Osteoblast (primary cell): ENCODE data around the gene F7. TPM values are rescaled to one million over a fixed set of nuclear protein-coding genes. Genes with fewer than 3 reads are reported as not detected.

Experiments
- DNase-seq: peaks from one replicate; pipeline ENCODE4 v3.0.0; 2011; ENCODE audit warnings: low spot score, mixed read lengths; ENCODE audit not compliant: insufficient read length; ENCODE audit errors: missing footprints
- H2AFZ ChIP-seq: 2 replicates; pipeline ENCODE4 v1.6.0; 2011; ENCODE audit warnings: mild to moderate bottlenecking, low read length
- H3K27ac ChIP-seq: 2 replicates; pipeline ENCODE4 v1.5.1; 2011; ENCODE audit warnings: mild to moderate bottlenecking, low read depth, low read length, moderate library complexity
- H3K27me3 ChIP-seq: 2 replicates; pipeline ENCODE4 v1.6.0; 2012; ENCODE audit warnings: mild to moderate bottlenecking, control low read depth, inconsistent platforms, low read length, moderate library complexity; ENCODE audit not compliant: insufficient read depth
- H3K36me3 ChIP-seq: 2 replicates; pipeline ENCODE4 v1.5.1; 2011; ENCODE audit warnings: mild to moderate bottlenecking, low read length, control low read depth, moderate library complexity; ENCODE audit not compliant: insufficient read depth
- H3K4me1 ChIP-seq: 2 replicates; pipeline ENCODE4 v1.5.1; 2011; ENCODE audit warnings: mild to moderate bottlenecking, low read length, control low read depth, moderate library complexity; ENCODE audit not compliant: insufficient read depth
- H3K4me2 ChIP-seq: 2 replicates; pipeline ENCODE4 v1.6.0; 2011; ENCODE audit warnings: mild to moderate bottlenecking, low read length; ENCODE audit not compliant: insufficient read depth
- H3K4me3 ChIP-seq: fragments of 200-600 bp; sonication (generic); 3 replicates; pipeline ENCODE4 v1.5.1; 2012; ENCODE audit warnings: mild to moderate bottlenecking, low read length, inconsistent platforms; ENCODE audit not compliant: insufficient read depth
- H3K79me2 ChIP-seq: 2 replicates; pipeline ENCODE4 v1.6.0; 2012; ENCODE audit warnings: mild to moderate bottlenecking, low read length, control low read depth, inconsistent platforms; ENCODE audit not compliant: insufficient read depth
- H3K9me3 ChIP-seq: 2 replicates; pipeline ENCODE4 v1.5.1; 2011; ENCODE audit warnings: low read depth, low read length, control low read depth
- H4K20me1 ChIP-seq: 2 replicates; pipeline ENCODE4 v1.6.0; 2012; ENCODE audit warnings: mild to moderate bottlenecking, low read length, control low read depth; ENCODE audit not compliant: insufficient read depth
- CTCF ChIP-seq: IDR thresholded peaks from 2 replicates; pipeline ENCODE4 v1.5.1; 2011; ENCODE audit warnings: mild to moderate bottlenecking, low read depth, low read length, moderate library complexity; ENCODE audit errors: extremely low read depth
- total RNA-seq: library from RNA; depleted of rRNA; stranded (reverse); fragments of >200 nt; gene quantifications from 2 replicates; pipeline ENCODE4 v1.2.3, GENCODE V29; 2012

F7 gene
- total RNA-seq, 1 donor, result under 0.01 TPM

GRCh38 chr13:113096052-113096744 is 9.4 kb upstream of the F7 start:
- Histone ChIP-seq H3K4me3 (no peak overlapping the region), H3K9me3 (no peaks in the 10 kb centered on the region), H3K79me2 (no peaks in the 10 kb centered on the region), H3K4me2 (no peak overlapping the region), H3K27ac (no peak overlapping the region), H2AFZ (no peak overlapping the region), H3K4me1 (no peaks in the 10 kb centered on the region), H3K36me3 (no peaks in the 10 kb centered on the region), H4K20me1 (no peaks in the 10 kb centered on the region), H3K27me3 (peaks cover 18% of the 10 kb centered on the region)
- TF ChIP-seq CTCF, result no peak
- no peak for DNase-seq

DNA sequence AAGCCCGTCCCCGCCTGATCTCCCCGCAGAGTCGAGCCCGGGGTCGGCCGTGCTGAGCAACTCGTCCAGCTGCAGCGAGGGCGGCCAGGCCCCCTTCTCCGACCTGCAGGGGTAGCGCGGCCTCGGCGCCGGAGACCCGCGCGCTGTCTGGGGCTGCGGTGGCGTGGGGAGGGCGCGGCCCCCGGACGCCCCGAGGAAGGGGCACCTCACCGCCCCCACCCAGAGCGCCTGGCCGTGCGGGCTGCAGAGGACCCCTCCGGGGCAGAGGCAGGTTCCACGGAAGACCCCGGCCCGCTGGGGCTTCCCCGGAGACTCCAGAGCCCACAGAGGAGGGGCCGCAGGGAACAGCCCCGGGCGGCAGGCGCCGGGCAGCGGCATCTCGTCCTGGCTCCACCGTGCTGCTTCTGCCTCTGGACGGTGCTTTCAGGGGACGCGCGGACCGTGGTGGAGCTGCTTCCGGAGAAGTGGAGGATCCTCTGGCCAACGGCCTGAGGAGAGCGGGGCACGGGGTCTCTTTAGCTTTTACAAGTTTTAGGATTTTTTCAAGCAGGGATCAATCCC is 8.8 kb upstream of the F7 start:
- no peaks in the 10 kb centered on the region for H3K36me3 ChIP-seq
- TF ChIP-seq CTCF, result no peak
- DNase-seq, result no peak
- no peak overlapping the region for H3K4me2 ChIP-seq
- H3K4me3 ChIP-seq, result no peak overlapping the region
- no peak overlapping the region for H2AFZ ChIP-seq
- H3K79me2 ChIP-seq, result no peaks in the 10 kb centered on the region
- H3K27me3 ChIP-seq, result peaks cover 20% of the 10 kb centered on the region
- H3K27ac ChIP-seq, result no peak overlapping the region
- H4K20me1 ChIP-seq, result no peaks in the 10 kb centered on the region
- no peaks in the 10 kb centered on the region for H3K9me3 ChIP-seq
- H3K4me1 ChIP-seq, result no peaks in the 10 kb centered on the region

- Histone ChIP-seq H3K4me3 (no peak overlapping the region), H3K36me3 (no peaks in the 10 kb centered on the region), H3K79me2 (no peaks in the 10 kb centered on the region), H3K27ac (no peak overlapping the region), H3K4me2 (no peak overlapping the region), H3K4me1 (no peaks in the 10 kb centered on the region), H4K20me1 (no peaks in the 10 kb centered on the region), H3K9me3 (no peaks in the 10 kb centered on the region), H2AFZ (no peak overlapping the region), H3K27me3 (peaks cover 21% of the 10 kb centered on the region)
- DNase-seq, result no peak
- TF ChIP-seq CTCF, result no peak
These were observed 7.9 kb upstream of the F7 start for GRCh38 chr13:113097651-113098050.

DNA sequence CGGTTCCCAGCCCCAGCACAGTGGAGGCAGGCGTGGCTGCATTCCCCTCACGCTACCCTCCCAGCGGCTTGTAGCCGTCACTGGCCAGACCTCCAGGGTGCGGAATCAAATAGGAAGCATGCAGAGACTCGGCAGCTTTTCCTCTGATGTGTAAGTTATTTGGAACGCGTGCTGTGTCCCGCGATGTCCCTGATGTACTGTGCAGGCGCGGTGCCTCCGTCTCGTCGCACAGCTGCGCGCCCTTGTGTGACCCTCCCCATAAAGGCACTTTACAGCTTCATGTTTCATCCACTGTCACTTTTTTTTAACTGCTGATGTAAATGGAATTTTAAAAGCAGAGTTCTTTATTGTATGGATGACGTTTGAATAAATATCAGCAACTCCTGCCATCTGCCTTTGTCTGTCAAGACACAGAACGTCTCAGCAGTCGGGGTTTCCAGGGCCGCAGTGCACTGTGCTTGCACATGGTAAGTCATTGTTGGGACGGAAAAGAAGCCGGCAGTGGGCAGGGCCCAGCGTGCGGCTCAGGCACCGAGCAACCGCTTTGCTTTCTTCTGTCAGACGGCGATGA is 7.3 kb upstream of the F7 start:
- Histone ChIP-seq H3K27me3 (peaks cover 21% of the 10 kb centered on the region), H3K9me3 (no peaks in the 10 kb centered on the region), H3K79me2 (no peaks in the 10 kb centered on the region), H3K4me1 (no peaks in the 10 kb centered on the region), H3K27ac (no peak overlapping the region), H3K4me2 (no peak overlapping the region), H3K36me3 (no peaks in the 10 kb centered on the region), H2AFZ (no peak overlapping the region), H4K20me1 (no peaks in the 10 kb centered on the region), H3K4me3 (no peak overlapping the region)
- TF ChIP-seq CTCF, result no peak
- no peak for DNase-seq
